A549 (cell line): ENCODE results near the gene NKAIN2.

ENCODE experiments used
- MYC ChIP-seq: IDR thresholded peaks from 2 replicates; pipeline ENCODE4 v1.6.1; 2012; ENCODE audit warnings: mild to moderate bottlenecking, inconsistent platforms, low read length, improper control_type of control experiment, borderline replicate concordance
- TF ChIP-seq, protein P1 (sequence below): fragments of >200 bp; sonication (Bioruptor Twin); formaldehyde crosslinking; IDR thresholded peaks from 3 replicates; pipeline ENCODE4 v1.5.1; 2016

GRCh38 chr6:124033501-124033900, 229.8 kb downstream of the NKAIN2 start:
- TF ChIP-seq, protein P1, sequence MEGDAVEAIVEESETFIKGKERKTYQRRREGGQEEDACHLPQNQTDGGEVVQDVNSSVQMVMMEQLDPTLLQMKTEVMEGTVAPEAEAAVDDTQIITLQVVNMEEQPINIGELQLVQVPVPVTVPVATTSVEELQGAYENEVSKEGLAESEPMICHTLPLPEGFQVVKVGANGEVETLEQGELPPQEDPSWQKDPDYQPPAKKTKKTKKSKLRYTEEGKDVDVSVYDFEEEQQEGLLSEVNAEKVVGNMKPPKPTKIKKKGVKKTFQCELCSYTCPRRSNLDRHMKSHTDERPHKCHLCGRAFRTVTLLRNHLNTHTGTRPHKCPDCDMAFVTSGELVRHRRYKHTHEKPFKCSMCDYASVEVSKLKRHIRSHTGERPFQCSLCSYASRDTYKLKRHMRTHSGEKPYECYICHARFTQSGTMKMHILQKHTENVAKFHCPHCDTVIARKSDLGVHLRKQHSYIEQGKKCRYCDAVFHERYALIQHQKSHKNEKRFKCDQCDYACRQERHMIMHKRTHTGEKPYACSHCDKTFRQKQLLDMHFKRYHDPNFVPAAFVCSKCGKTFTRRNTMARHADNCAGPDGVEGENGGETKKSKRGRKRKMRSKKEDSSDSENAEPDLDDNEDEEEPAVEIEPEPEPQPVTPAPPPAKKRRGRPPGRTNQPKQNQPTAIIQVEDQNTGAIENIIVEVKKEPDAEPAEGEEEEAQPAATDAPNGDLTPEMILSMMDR: no peak
- no peak for TF ChIP-seq MYC
